ENCODE data around the gene SSBP4.

DNA sequence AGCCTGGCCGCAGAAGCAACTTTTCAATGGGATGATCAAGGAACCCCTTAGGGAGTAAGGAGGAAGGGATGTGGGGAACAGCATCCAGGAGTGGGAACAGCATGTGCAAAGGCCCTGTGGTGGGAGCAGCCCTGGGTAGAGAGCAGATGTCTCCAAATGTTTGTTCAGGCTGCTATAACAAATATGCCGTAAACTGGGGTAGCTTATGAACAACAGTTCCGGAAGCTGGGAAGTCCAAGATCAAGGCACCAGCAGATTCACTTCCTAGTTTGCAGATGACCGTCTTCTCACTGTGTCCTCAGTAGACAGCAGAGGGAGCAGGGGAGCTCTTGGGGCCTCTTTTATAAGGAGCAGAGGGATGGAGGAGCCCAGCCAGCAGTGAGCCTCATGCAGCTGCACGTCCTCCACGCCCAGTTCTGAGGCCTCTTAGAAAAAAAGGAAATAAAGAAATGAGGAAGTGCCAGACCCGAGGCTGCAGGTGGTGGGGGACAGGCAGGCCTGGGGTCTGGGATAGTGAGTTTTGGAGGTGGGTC, 17.6 kb upstream of the SSBP4 start:
- TF ChIP-seq POLR2A (IDR thresholded peaks at IDR 0.05) (peak in 1 of 4 donors; percentile 27), POLR2AphosphoS5 (IDR thresholded peaks at IDR 0.05) (no peak)
- TF ChIP-seq, protein P1, sequence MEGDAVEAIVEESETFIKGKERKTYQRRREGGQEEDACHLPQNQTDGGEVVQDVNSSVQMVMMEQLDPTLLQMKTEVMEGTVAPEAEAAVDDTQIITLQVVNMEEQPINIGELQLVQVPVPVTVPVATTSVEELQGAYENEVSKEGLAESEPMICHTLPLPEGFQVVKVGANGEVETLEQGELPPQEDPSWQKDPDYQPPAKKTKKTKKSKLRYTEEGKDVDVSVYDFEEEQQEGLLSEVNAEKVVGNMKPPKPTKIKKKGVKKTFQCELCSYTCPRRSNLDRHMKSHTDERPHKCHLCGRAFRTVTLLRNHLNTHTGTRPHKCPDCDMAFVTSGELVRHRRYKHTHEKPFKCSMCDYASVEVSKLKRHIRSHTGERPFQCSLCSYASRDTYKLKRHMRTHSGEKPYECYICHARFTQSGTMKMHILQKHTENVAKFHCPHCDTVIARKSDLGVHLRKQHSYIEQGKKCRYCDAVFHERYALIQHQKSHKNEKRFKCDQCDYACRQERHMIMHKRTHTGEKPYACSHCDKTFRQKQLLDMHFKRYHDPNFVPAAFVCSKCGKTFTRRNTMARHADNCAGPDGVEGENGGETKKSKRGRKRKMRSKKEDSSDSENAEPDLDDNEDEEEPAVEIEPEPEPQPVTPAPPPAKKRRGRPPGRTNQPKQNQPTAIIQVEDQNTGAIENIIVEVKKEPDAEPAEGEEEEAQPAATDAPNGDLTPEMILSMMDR (IDR thresholded peaks at IDR 0.05): peak in 1 of 6 experiments; percentile 22
